ENCODE data around the gene HPD.

The HPD gene

DNA sequence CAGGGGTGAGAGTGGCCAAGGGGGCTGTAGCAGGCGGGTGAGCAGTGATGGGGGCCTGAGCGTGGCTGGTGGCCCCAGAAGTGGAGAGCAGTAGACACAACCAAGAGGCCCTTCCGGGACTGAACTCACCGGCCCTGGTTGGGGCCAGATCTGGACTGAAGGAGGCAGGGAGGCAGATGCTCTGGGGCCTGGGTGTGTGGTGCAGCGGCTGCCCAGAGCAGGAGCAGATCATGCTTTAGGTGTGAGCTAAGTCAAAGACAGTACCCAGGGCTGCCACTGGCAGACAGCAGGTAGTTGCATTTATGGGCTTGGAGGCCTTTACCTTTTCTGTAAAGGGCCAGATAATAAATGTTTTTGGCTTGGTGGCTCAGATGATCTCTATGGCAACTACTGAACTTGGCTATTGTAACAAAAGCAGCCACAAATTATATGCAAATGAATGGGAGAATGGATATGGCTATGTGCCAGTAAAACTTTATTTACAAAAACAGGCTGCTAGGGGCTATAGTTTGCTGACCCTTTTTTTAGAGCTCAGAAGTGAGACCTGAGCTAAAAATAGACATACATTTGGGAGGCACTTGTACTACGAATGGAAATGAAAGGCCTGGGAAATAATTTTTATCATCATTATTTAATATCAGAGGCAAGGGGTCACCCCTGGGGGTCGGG lies 29.3 kb downstream of the HPD start:
- H3K4me3 ChIP-seq (ENCODE audit: low read length) = no peak overlapping the region
- H3K4me2 ChIP-seq (ENCODE audit: low read length) = no peak overlapping the region
- H4K20me1 ChIP-seq (ENCODE audit: control insufficient read depth, insufficient read depth, low read depth, low read length) = peaks cover 5% of the 10 kb centered on the region; the same call in 1 of the 2 replicates
- no peaks in the 10 kb centered on the region for H3K79me2 ChIP-seq (ENCODE audit: control insufficient read depth, low read length)
- H3K9me2 ChIP-seq (replicated peaks; ENCODE audit: control insufficient read depth, low read length) = no peaks in the 10 kb centered on the region
- peaks cover 8% of the 10 kb centered on the region; the same call in 1 of the 2 replicates for H3F3A ChIP-seq (ENCODE audit: control insufficient read depth, insufficient read depth)
- peaks cover 6% of the 10 kb centered on the region for H3K4me1 ChIP-seq (ENCODE audit: control insufficient read depth, low read length)
- H3K27ac ChIP-seq (ENCODE audit: low read depth, low read length) = no peak overlapping the region
- H3K9me3 ChIP-seq (ENCODE audit: control insufficient read depth, insufficient read depth, low read length) = no peaks in the 10 kb centered on the region
- peaks cover 66% of the 10 kb centered on the region for H3K36me3 ChIP-seq (ENCODE audit: control insufficient read depth, low read length)
- no peaks in the 10 kb centered on the region for H3K27me3 ChIP-seq (ENCODE audit: control insufficient read depth, low read length)
- TF ChIP-seq, protein P1, sequence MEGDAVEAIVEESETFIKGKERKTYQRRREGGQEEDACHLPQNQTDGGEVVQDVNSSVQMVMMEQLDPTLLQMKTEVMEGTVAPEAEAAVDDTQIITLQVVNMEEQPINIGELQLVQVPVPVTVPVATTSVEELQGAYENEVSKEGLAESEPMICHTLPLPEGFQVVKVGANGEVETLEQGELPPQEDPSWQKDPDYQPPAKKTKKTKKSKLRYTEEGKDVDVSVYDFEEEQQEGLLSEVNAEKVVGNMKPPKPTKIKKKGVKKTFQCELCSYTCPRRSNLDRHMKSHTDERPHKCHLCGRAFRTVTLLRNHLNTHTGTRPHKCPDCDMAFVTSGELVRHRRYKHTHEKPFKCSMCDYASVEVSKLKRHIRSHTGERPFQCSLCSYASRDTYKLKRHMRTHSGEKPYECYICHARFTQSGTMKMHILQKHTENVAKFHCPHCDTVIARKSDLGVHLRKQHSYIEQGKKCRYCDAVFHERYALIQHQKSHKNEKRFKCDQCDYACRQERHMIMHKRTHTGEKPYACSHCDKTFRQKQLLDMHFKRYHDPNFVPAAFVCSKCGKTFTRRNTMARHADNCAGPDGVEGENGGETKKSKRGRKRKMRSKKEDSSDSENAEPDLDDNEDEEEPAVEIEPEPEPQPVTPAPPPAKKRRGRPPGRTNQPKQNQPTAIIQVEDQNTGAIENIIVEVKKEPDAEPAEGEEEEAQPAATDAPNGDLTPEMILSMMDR (IDR thresholded peaks at IDR 0.05; ENCODE audit: low read depth, low read length, poor library complexity, severe bottlenecking) = no peak
- TF ChIP-seq EZH2phosphoT487 (IDR thresholded peaks at IDR 0.05; ENCODE audit: borderline replicate concordance, low read length) = no peak

DNA sequence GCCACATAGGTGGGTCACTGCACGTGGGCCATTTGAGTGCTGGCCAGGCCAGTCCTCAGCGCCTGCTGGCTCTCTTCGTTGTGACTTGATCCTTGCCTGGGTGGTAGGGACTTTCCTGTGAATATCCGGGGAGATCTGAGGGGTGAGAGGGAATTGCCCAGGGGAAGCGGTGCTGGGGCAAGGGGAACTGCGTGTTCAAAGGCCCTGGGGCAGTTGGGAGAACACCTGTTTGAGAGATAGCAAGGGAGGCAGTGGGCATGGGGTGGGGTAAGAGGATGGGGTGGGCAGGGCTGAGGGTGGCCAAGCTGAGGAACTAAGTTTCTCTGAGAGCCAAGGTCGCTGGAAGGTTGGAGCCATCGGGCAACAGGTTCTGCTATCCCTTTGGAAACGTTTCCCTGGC lies 29.8 kb downstream of the HPD start:
- H3K9me2 ChIP-seq (replicated peaks; ENCODE audit: control insufficient read depth, low read length) = no peaks in the 10 kb centered on the region
- H3K27ac ChIP-seq (ENCODE audit: low read depth, low read length) = no peak overlapping the region
- H3K4me3 ChIP-seq (ENCODE audit: low read length) = no peak overlapping the region
- no peaks in the 10 kb centered on the region for H3K79me2 ChIP-seq (ENCODE audit: control insufficient read depth, low read length)
- H3K4me2 ChIP-seq (ENCODE audit: low read length) = no peak overlapping the region
- H3K27me3 ChIP-seq (ENCODE audit: control insufficient read depth, low read length) = no peaks in the 10 kb centered on the region
- peaks cover 5% of the 10 kb centered on the region; the same call in 1 of the 2 replicates for H4K20me1 ChIP-seq (ENCODE audit: control insufficient read depth, insufficient read depth, low read depth, low read length)
- TF ChIP-seq EZH2phosphoT487 (IDR thresholded peaks at IDR 0.05; ENCODE audit: borderline replicate concordance, low read length) = no peak
- TF ChIP-seq, protein P1 (IDR thresholded peaks at IDR 0.05; ENCODE audit: low read depth, low read length, poor library complexity, severe bottlenecking) = no peak
- no peaks in the 10 kb centered on the region for H3K9me3 ChIP-seq (ENCODE audit: control insufficient read depth, insufficient read depth, low read length)
- peaks cover 6% of the 10 kb centered on the region for H3K4me1 ChIP-seq (ENCODE audit: control insufficient read depth, low read length)
- H3K36me3 ChIP-seq (ENCODE audit: control insufficient read depth, low read length) = peaks cover 71% of the 10 kb centered on the region
- H3F3A ChIP-seq (ENCODE audit: control insufficient read depth, insufficient read depth) = peaks cover 4% of the 10 kb centered on the region; the same call in 1 of the 2 replicates

DNA sequence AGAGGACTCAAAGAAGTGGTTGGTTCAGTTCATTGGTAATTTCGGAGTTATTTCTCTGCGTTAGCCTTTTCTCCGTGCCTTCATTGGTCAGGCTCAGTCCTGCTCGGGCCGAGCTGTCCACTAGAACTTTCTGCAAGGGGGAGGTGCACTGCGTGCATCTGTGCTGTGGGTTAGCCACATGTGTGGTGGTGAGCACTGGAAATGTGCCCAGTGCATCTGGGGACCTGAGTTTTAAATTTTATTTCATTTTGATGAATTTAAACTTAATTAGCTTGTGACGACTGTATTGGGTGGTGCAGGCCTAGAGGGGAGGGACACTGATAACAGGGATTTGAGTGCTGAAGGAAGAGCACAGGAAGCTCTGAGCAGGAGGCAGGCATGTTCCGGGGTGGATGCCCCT lies 30.4 kb downstream of the HPD start:
- H3K4me1 ChIP-seq (ENCODE audit: control insufficient read depth, low read length) = peaks cover 6% of the 10 kb centered on the region
- H3K36me3 ChIP-seq (ENCODE audit: control insufficient read depth, low read length) = peaks cover 77% of the 10 kb centered on the region
- no peak overlapping the region for H3K27ac ChIP-seq (ENCODE audit: low read depth, low read length)
- TF ChIP-seq, protein P1 (IDR thresholded peaks at IDR 0.05; ENCODE audit: low read depth, low read length, poor library complexity, severe bottlenecking) = no peak
- no peak for TF ChIP-seq EZH2phosphoT487 (IDR thresholded peaks at IDR 0.05; ENCODE audit: borderline replicate concordance, low read length)
- H3K9me2 ChIP-seq (replicated peaks; ENCODE audit: control insufficient read depth, low read length) = no peaks in the 10 kb centered on the region
- H3K4me3 ChIP-seq (ENCODE audit: low read length) = no peak overlapping the region
- peaks cover 5% of the 10 kb centered on the region; the same call in 1 of the 2 replicates for H4K20me1 ChIP-seq (ENCODE audit: control insufficient read depth, insufficient read depth, low read depth, low read length)
- no peaks in the 10 kb centered on the region for H3K9me3 ChIP-seq (ENCODE audit: control insufficient read depth, insufficient read depth, low read length)
- H3K4me2 ChIP-seq (ENCODE audit: low read length) = no peak overlapping the region
- H3F3A ChIP-seq (ENCODE audit: control insufficient read depth, insufficient read depth) = peaks cover 4% of the 10 kb centered on the region; the same call in 1 of the 2 replicates
- no peaks in the 10 kb centered on the region for H3K79me2 ChIP-seq (ENCODE audit: control insufficient read depth, low read length)
- no peaks in the 10 kb centered on the region for H3K27me3 ChIP-seq (ENCODE audit: control insufficient read depth, low read length)

All from DOHH2 (cell line).